H9 (cell line): ENCODE measurements around the gene RANGRF. TPM values are rescaled to one million over a fixed set of nuclear protein-coding genes. Genes with fewer than 3 reads are reported as not detected.

Source experiments
- DNase-seq: peaks from one replicate; pipeline ENCODE4 v3.0.0-alpha.2; 2017
- H2AFZ ChIP-seq: one replicate; pipeline ENCODE4 v1.6.1; 2013; ENCODE audit warnings: mild to moderate bottlenecking, low read length, control low read depth, moderate library complexity
- H2AK5ac ChIP-seq: 2 replicates; pipeline ENCODE4 v1.6.1; 2013; ENCODE audit warnings: low read length, control low read depth, mixed read lengths; ENCODE audit not compliant: insufficient read length
- H2BK120ac ChIP-seq: one replicate; pipeline ENCODE4 v1.6.1; 2013; ENCODE audit warnings: low read depth, mild to moderate bottlenecking, low read length, control low read depth, inconsistent platforms; ENCODE audit not compliant: poor library complexity, severe bottlenecking
- H2BK12ac ChIP-seq: 2 replicates; pipeline ENCODE4 v1.6.1; 2013; ENCODE audit warnings: low read length, control low read depth, mixed read lengths, low read depth; ENCODE audit not compliant: insufficient read length
- H2BK15ac ChIP-seq: 2 replicates; pipeline ENCODE4 v1.6.1; 2013; ENCODE audit warnings: low read depth, low read length, control low read depth
- H2BK20ac ChIP-seq: one replicate; pipeline ENCODE4 v1.6.1; 2013; ENCODE audit warnings: low read depth, mild to moderate bottlenecking, low read length, control low read depth, inconsistent platforms; ENCODE audit not compliant: poor library complexity, severe bottlenecking
- H2BK5ac ChIP-seq: 2 replicates; pipeline ENCODE4 v1.6.1; 2013; ENCODE audit warnings: low read length, control low read depth, mixed read lengths; ENCODE audit not compliant: insufficient read length
- H3K14ac ChIP-seq: 2 replicates; pipeline ENCODE4 v1.6.1; 2013; ENCODE audit warnings: low read length, control low read depth; ENCODE audit not compliant: insufficient read depth
- H3K18ac ChIP-seq: 2 replicates; pipeline ENCODE4 v1.6.1; 2013; ENCODE audit warnings: low read depth, mild to moderate bottlenecking, mixed read lengths, low read length, control low read depth; ENCODE audit not compliant: insufficient read length
- H3K23ac ChIP-seq: 2 replicates; pipeline ENCODE4 v1.6.1; 2013; ENCODE audit warnings: low read length, control low read depth, mixed read lengths, low read depth; ENCODE audit not compliant: insufficient read length
- H3K23me2 ChIP-seq: 2 replicates; pipeline ENCODE4 v1.6.1; 2013; ENCODE audit warnings: low read depth, mild to moderate bottlenecking, mixed read lengths, low read length, control low read depth; ENCODE audit not compliant: insufficient read length, poor library complexity, severe bottlenecking
- H3K27ac ChIP-seq: 2 replicates; pipeline ENCODE4 v1.5.1; 2013; ENCODE audit warnings: low read length, control low read depth, mixed read lengths, low read depth; ENCODE audit not compliant: insufficient read length
- H3K27me3 ChIP-seq: 2 replicates; pipeline ENCODE4 v1.6.1; 2013; ENCODE audit warnings: low read length, control low read depth, inconsistent platforms; ENCODE audit not compliant: insufficient read depth
- H3K4ac ChIP-seq: 2 replicates; pipeline ENCODE4 v1.6.1; 2013; ENCODE audit warnings: low read depth, mild to moderate bottlenecking, control low read depth, inconsistent platforms, low read length, moderate library complexity
- H3K4me1 ChIP-seq: 2 replicates; pipeline ENCODE4 v1.6.1; 2013; ENCODE audit warnings: low read length, control low read depth, inconsistent platforms; ENCODE audit not compliant: insufficient read depth
- H3K4me2 ChIP-seq: 2 replicates; pipeline ENCODE4 v1.6.1; 2013; ENCODE audit warnings: low read length, control low read depth, mixed read lengths; ENCODE audit not compliant: insufficient read length, insufficient read depth
- H3K56ac ChIP-seq: 2 replicates; pipeline ENCODE4 v1.6.1; 2013; ENCODE audit warnings: low read depth, mild to moderate bottlenecking, mixed read lengths, low read length, control low read depth; ENCODE audit not compliant: insufficient read length
- H3K79me1 ChIP-seq: 2 replicates; pipeline ENCODE4 v1.6.1; 2013; ENCODE audit warnings: low read depth, mild to moderate bottlenecking, moderate library complexity, low read length, control low read depth, inconsistent platforms; ENCODE audit not compliant: insufficient read depth, poor library complexity, severe bottlenecking
- H3K79me2 ChIP-seq: 2 replicates; pipeline ENCODE4 v1.6.1; 2013; ENCODE audit warnings: low read length, control low read depth, inconsistent platforms; ENCODE audit not compliant: insufficient read depth
- H3K9ac ChIP-seq: 2 replicates; pipeline ENCODE4 v1.6.1; 2013; ENCODE audit warnings: low read length, control low read depth, mixed read lengths; ENCODE audit not compliant: insufficient read length; ENCODE audit errors: extremely low read depth
- H3K9me3 ChIP-seq: one replicate; pipeline ENCODE4 v1.6.1; 2013; ENCODE audit warnings: low read depth, low read length, inconsistent platforms; ENCODE audit not compliant: control insufficient read depth
- H3T11ph ChIP-seq: one replicate; pipeline ENCODE4 v1.6.1; 2013; ENCODE audit warnings: mild to moderate bottlenecking, low read length, control low read depth, inconsistent platforms
- H4K20me1 ChIP-seq: one replicate; pipeline ENCODE4 v1.6.1; 2013; ENCODE audit not compliant: control insufficient read depth, insufficient read length, insufficient read depth
- H4K5ac ChIP-seq: 2 replicates; pipeline ENCODE4 v1.6.1; 2013; ENCODE audit warnings: low read depth, mild to moderate bottlenecking, mixed read lengths, low read length, control low read depth; ENCODE audit not compliant: insufficient read length
- H4K8ac ChIP-seq: replicated peaks from 2 replicates; pipeline ENCODE4 v1.6.1; 2013; ENCODE audit warnings: low read length, control low read depth, mixed read lengths, low read depth; ENCODE audit not compliant: insufficient read length
- H4K91ac ChIP-seq: 2 replicates; pipeline ENCODE4 v1.6.1; 2013; ENCODE audit warnings: low read depth, mild to moderate bottlenecking, moderate library complexity, mixed read lengths, low read length, control low read depth; ENCODE audit not compliant: insufficient read length
- H3K27ac Mint-ChIP-seq, 3 experiments: 2 replicates in 2 of 3; 3 replicates in 1 of 3; pipeline ENCODE4 v1.8.0; 2020 to 2021; ENCODE audit warnings: mixed read lengths in 3 of 3, mild to moderate bottlenecking in 1 of 3, moderate library complexity in 1 of 3
- H3K27me3 Mint-ChIP-seq: 2 replicates; pipeline ENCODE4 v1.8.0; 2021; ENCODE audit warnings: low read depth, mild to moderate bottlenecking, moderate library complexity, mixed read lengths
- H3K36me3 Mint-ChIP-seq, 3 experiments: 2 replicates in 2 of 3; 3 replicates in 1 of 3; pipeline ENCODE4 v1.8.0; 2020 to 2021; ENCODE audit warnings: low read depth in 3 of 3, mixed read lengths in 3 of 3; ENCODE audit not compliant: insufficient read depth in 1 of 3
- H3K4me1 Mint-ChIP-seq, 2 experiments: 2 replicates each; pipeline ENCODE4 v1.8.0; 2020; ENCODE audit warnings: mixed read lengths in 2 of 2
- H3K4me3 Mint-ChIP-seq, 2 experiments: 2 replicates in 1 of 2; 3 replicates in 1 of 2; pipeline ENCODE4 v1.8.0; 2020 to 2021; ENCODE audit warnings: mild to moderate bottlenecking in 2 of 2, mixed read lengths in 2 of 2, moderate library complexity in 1 of 2
- H3K9me3 Mint-ChIP-seq, 2 experiments: 2 replicates in 1 of 2; 3 replicates in 1 of 2; pipeline ENCODE4 v1.8.0; 2020; ENCODE audit warnings: mild to moderate bottlenecking in 2 of 2, mixed read lengths in 2 of 2, moderate library complexity in 1 of 2
- CTCF ChIP-seq: fragments of 200-600 bp; sonication (generic); conservative IDR thresholded peaks from 3 replicates; pipeline ENCODE4 v1.8.0; 2021; ENCODE audit warnings: antibody characterized with exemption, mild to moderate bottlenecking
- WGBS: extraction: QIAGEN DNeasy Blood & Tissue Kit; methylation state at CpG from one replicate; pipeline ENCODE4 v1.1.7; 2013; ENCODE audit warnings: missing lambda C conversion rate, low lambda C conversion rate, mixed read lengths; ENCODE audit not compliant: insufficient read length; ENCODE audit errors: extremely low coverage; 5-methylcytosine and 5-hydroxymethylcytosine counted together
- total RNA-seq: library from RNA; stranded (reverse); gene quantifications from 2 replicates; pipeline ENCODE4 v1.2.1, GENCODE V29; 2021

The RANGRF gene
- total RNA-seq, 1 experiment from 2014 or later = 36.9 TPM

GRCh38 chr17:8312726-8313600 is 24.5 kb downstream of the RANGRF start:
- Histone ChIP-seq H3K14ac (no peak overlapping the region), H3K79me1 (no peaks in the 10 kb centered on the region), H4K8ac (no peak overlapping the region), H3K27ac (no peak overlapping the region), H2AFZ (no peak overlapping the region), H2BK120ac (no peak overlapping the region), H3K23me2 (peaks cover 14% of the 10 kb centered on the region), H2BK15ac (no peak overlapping the region), H3T11ph (no peak overlapping the region), H4K20me1 (no peaks in the 10 kb centered on the region), H3K4me2 (no peak overlapping the region), H3K4ac (no peak overlapping the region), H2BK12ac (no peak overlapping the region), H2BK20ac (no peak overlapping the region), H3K4me1 (no peaks in the 10 kb centered on the region), H2AK5ac (no peak overlapping the region), H3K23ac (no peak overlapping the region), H3K56ac (no peak overlapping the region), H2BK5ac (no peak overlapping the region), H4K91ac (no peak overlapping the region), H3K18ac (no peak overlapping the region), H3K27me3 (no peaks in the 10 kb centered on the region; the same call in 1 of the 2 replicates), H4K5ac (no peak overlapping the region), H3K9me3 (no peaks in the 10 kb centered on the region), H3K9ac (no peak overlapping the region), H3K79me2 (no peaks in the 10 kb centered on the region)
- H3K36me3 Mint-ChIP-seq = no peaks in the 10 kb centered on the region
- peaks cover 42% of the 10 kb centered on the region for H3K27me3 Mint-ChIP-seq
- H3K4me1 Mint-ChIP-seq = peaks cover 27 to 43% of the 10 kb centered on the region in 2 experiments
- TF ChIP-seq CTCF = no peak
- no CpG with 5 or more reads among the region's 16 CpGs for WGBS
- no peak for DNase-seq
- peak overlapping the region in 1 of 2 experiments; percentile 9; a peak in 2 of 5 replicates for H3K4me3 Mint-ChIP-seq
- H3K9me3 Mint-ChIP-seq = no peaks in the 10 kb centered on the region; a peak in 2 of 5 replicates
- no peak overlapping the region for H3K27ac Mint-ChIP-seq
